PFSK-1 (cell line): ENCODE results near the gene SH2B3.

Experiments used
- FOXP2 ChIP-seq: optimal IDR thresholded peaks from 2 replicates; pipeline ENCODE3; 2011; ENCODE audit warnings: borderline replicate concordance, control low read depth, inconsistent platforms; ENCODE audit not compliant: insufficient read depth; ENCODE audit errors: extremely low read length, extremely low read depth
- POLR2AphosphoS5 ChIP-seq: IDR thresholded peaks from 2 replicates; pipeline ENCODE4 v1.6.1; 2012; ENCODE audit warnings: low read depth, mild to moderate bottlenecking, control low read depth, low read length, moderate library complexity
- SIN3A ChIP-seq: IDR thresholded peaks from 2 replicates; pipeline ENCODE4 v1.6.1; 2012; ENCODE audit warnings: mild to moderate bottlenecking, low read length, moderate library complexity, borderline replicate concordance; ENCODE audit not compliant: insufficient read depth
- TF ChIP-seq, protein P1 (sequence below), 2 experiments: IDR thresholded peaks; 2 replicates each; pipeline versions ENCODE4 v1.6.1 to v1.8.0; 2011 to 2012; ENCODE audit warnings: low read depth in 2 of 2, low read length in 2 of 2, control low read depth in 1 of 2, inconsistent platforms in 1 of 2, mild to moderate bottlenecking in 1 of 2, moderate library complexity in 1 of 2; ENCODE audit not compliant: insufficient read depth in 1 of 2

DNA sequence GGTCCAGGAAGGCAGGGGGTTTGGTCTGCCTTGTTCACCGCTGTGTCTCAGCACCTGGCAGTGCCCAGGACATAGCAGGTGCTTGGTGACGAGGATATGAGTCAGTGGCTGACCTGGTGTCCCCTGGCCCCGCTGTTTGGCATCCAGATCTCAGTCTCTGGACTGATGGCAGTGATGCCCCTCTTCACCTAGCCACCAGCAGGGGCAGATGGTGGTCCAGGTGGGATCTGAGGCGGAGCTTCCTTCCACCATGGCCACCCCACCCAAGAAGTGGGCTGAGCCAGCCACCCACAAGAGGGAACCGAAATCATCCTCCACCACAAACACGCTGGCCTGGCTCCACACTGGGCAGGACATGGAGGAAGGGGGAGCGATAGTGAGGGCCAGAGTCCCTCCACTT, 16.1 kb upstream of the SH2B3 start:
- TF ChIP-seq POLR2AphosphoS5 (no peak), SIN3A (no peak), FOXP2 (no peak)
- TF ChIP-seq, protein P1, sequence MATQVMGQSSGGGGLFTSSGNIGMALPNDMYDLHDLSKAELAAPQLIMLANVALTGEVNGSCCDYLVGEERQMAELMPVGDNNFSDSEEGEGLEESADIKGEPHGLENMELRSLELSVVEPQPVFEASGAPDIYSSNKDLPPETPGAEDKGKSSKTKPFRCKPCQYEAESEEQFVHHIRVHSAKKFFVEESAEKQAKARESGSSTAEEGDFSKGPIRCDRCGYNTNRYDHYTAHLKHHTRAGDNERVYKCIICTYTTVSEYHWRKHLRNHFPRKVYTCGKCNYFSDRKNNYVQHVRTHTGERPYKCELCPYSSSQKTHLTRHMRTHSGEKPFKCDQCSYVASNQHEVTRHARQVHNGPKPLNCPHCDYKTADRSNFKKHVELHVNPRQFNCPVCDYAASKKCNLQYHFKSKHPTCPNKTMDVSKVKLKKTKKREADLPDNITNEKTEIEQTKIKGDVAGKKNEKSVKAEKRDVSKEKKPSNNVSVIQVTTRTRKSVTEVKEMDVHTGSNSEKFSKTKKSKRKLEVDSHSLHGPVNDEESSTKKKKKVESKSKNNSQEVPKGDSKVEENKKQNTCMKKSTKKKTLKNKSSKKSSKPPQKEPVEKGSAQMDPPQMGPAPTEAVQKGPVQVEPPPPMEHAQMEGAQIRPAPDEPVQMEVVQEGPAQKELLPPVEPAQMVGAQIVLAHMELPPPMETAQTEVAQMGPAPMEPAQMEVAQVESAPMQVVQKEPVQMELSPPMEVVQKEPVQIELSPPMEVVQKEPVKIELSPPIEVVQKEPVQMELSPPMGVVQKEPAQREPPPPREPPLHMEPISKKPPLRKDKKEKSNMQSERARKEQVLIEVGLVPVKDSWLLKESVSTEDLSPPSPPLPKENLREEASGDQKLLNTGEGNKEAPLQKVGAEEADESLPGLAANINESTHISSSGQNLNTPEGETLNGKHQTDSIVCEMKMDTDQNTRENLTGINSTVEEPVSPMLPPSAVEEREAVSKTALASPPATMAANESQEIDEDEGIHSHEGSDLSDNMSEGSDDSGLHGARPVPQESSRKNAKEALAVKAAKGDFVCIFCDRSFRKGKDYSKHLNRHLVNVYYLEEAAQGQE (IDR thresholded peaks at IDR 0.05; ENCODE audit: insufficient read depth in 1 of 2, low read depth in 2 of 2, low read length in 2 of 2) = no peak
